A673 (cell line): ENCODE data around the gene RPTOR. TPM values are rescaled to one million over a fixed set of nuclear protein-coding genes. Genes with fewer than 3 reads are reported as not detected.

Source experiments
- BruUV-seq: library from RNA; stranded (reverse); fragments of 400-500 nt; replicated peaks from 2 replicates; lab custom pipeline; 2021; lab: Mats Ljungman, UMichigan
- CTCF ChIA-PET: fragments of 300-600 bp; sonication (Branson Sonifier 250); formaldehyde crosslinking; loops from one replicate; lab custom pipeline; 2022; ENCODE audit warnings: antibody characterized with exemption; lab: Charles Lee
- POLR2A ChIA-PET: fragments of 300-600 bp; sonication (Branson Sonifier 250); formaldehyde crosslinking; loops from one replicate; lab custom pipeline; 2022; ENCODE audit warnings: antibody characterized with exemption; ENCODE audit not compliant: low non-redundant PET; lab: Charles Lee
- DNase-seq: peaks from one replicate; pipeline ENCODE4 v3.0.0-alpha.2; 2015; ENCODE audit warnings: low spot score
- H3K27ac ChIP-seq: fragments of 200-600 bp; sonication (generic); 2 replicates; pipeline ENCODE4 v1.5.1; 2016; ENCODE audit warnings: mixed run types, low read depth, mild to moderate bottlenecking, mixed read lengths, antibody characterized with exemption, low read length; ENCODE audit not compliant: poor library complexity, severe bottlenecking
- H3K27me3 ChIP-seq: fragments of 200-600 bp; sonication (generic); replicated peaks from 2 replicates; pipeline ENCODE4 v1.6.1; 2017; ENCODE audit warnings: mixed run types, low read depth, mild to moderate bottlenecking, mixed read lengths, antibody characterized with exemption, low read length; ENCODE audit not compliant: insufficient read depth, poor library complexity
- H3K36me3 ChIP-seq: fragments of 200-600 bp; sonication (generic); 2 replicates; pipeline ENCODE4 v1.6.1; 2016; ENCODE audit warnings: mixed run types, mild to moderate bottlenecking, mixed read lengths, antibody characterized with exemption, low read length; ENCODE audit not compliant: insufficient read depth, poor library complexity, severe bottlenecking
- H3K4me1 ChIP-seq: fragments of 200-600 bp; sonication (generic); 2 replicates; pipeline ENCODE4 v1.6.1; 2017; ENCODE audit warnings: mixed run types, mild to moderate bottlenecking, mixed read lengths, antibody characterized with exemption, low read length; ENCODE audit not compliant: insufficient read depth, poor library complexity, severe bottlenecking
- H3K4me3 ChIP-seq: fragments of 200-600 bp; sonication (generic); 2 replicates; pipeline ENCODE4 v1.5.1; 2016; ENCODE audit warnings: low read depth, mixed run types, mild to moderate bottlenecking, mixed read lengths, low read length; ENCODE audit not compliant: poor library complexity, severe bottlenecking
- H3K9me3 ChIP-seq: fragments of 200-600 bp; sonication (generic); 2 replicates; pipeline ENCODE4 v1.6.1; 2016; ENCODE audit warnings: mixed run types, low read depth, mild to moderate bottlenecking, mixed read lengths, antibody characterized with exemption, low read length; ENCODE audit not compliant: poor library complexity, severe bottlenecking
- CTCF ChIP-seq: fragments of 300-800, 200-600 bp; sonication (generic); conservative IDR thresholded peaks from 2 replicates; pipeline ENCODE4 v1.5.1; 2017; ENCODE audit warnings: low read depth, mild to moderate bottlenecking, antibody characterized with exemption, low read length, moderate library complexity, mixed read lengths
- EZH2 ChIP-seq: fragments of 200-600 bp; sonication (generic); IDR thresholded peaks from 2 replicates; pipeline ENCODE4 v1.6.1; 2017; ENCODE audit warnings: borderline replicate concordance, low read depth, mild to moderate bottlenecking, mixed read lengths, antibody characterized with exemption, low read length; ENCODE audit not compliant: poor library complexity, severe bottlenecking
- intact Hi-C: fragments of 100-400 bp; cut with micrococcal nuclease; formaldehyde crosslinking; loops from one replicate; pipeline ENCODE4 v1.10.0; 2022; ENCODE audit not compliant: unreplicated experiment
- total RNA-seq: library from RNA; stranded (reverse); gene quantifications from 2 replicates; pipeline ENCODE4 v1.2.3, GENCODE V29; 2021

The RPTOR gene
- total RNA-seq, 1 experiment from 2014 or later = 55.2 TPM

- ChIA-PET POLR2A (interaction anchor here (0.7 kb wide), 1 partner anchor 15 kb away, joined by 6 read pairs; no protein-coding TSS in a partner anchor), CTCF (interaction anchor here (0.5 kb wide), 1 partner anchor 246 kb away, joined by 3 read pairs; no protein-coding TSS in a partner anchor)
- H3K4me3 ChIP-seq = no peak overlapping the region
- no peak for TF ChIP-seq EZH2
- no peak for TF ChIP-seq CTCF
- no peak overlapping the region for H3K27ac ChIP-seq
- DNase-seq = no peak
- H3K4me1 ChIP-seq = peaks cover 16% of the 10 kb centered on the region
- no peaks in the 10 kb centered on the region for H3K36me3 ChIP-seq
- no peaks in the 10 kb centered on the region for H3K9me3 ChIP-seq
- no TSS peak for BruUV-seq
- intact Hi-C loops = no loop called here
- no peaks in the 10 kb centered on the region for H3K27me3 ChIP-seq
These were observed 312.5 kb downstream of the RPTOR start for GRCh38 chr17:80856863-80857755.

GRCh38 chr17:80857756-80858171 lies 313.1 kb downstream of the RPTOR start:
- no peaks in the 10 kb centered on the region for H3K27me3 ChIP-seq
- no peaks in the 10 kb centered on the region for H3K36me3 ChIP-seq
- H3K4me1 ChIP-seq = peaks cover 16% of the 10 kb centered on the region
- CTCF ChIA-PET = interaction anchor here (0.7 kb wide), 1 partner anchor 166 kb away, joined by 5 read pairs; no protein-coding TSS in a partner anchor
- intact Hi-C loops = no loop called here
- TF ChIP-seq CTCF (no peak), EZH2 (no peak)
- H3K4me3 ChIP-seq = no peak overlapping the region
- no peaks in the 10 kb centered on the region for H3K9me3 ChIP-seq
- POLR2A ChIA-PET = interaction anchor here (0.7 kb wide), 1 partner anchor 16 kb away, joined by 6 read pairs; no protein-coding TSS in a partner anchor
- no peak overlapping the region for H3K27ac ChIP-seq
- no TSS peak for BruUV-seq
- no peak for DNase-seq

GRCh38 chr17:80858301-80859001 lies 313.8 kb downstream of the RPTOR start:
- intact Hi-C loops = no loop called here
- Histone ChIP-seq H3K4me1 (peaks cover 16% of the 10 kb centered on the region), H3K27me3 (no peaks in the 10 kb centered on the region), H3K27ac (no peak overlapping the region), H3K9me3 (no peaks in the 10 kb centered on the region), H3K36me3 (no peaks in the 10 kb centered on the region), H3K4me3 (no peak overlapping the region)
- TF ChIP-seq CTCF = no peak
- TF ChIP-seq EZH2 = no peak
- no TSS peak for BruUV-seq
- CTCF ChIA-PET = interaction anchor here (0.7 kb wide), 1 partner anchor 165 kb away, joined by 5 read pairs; no protein-coding TSS in a partner anchor
- DNase-seq = no peak
- POLR2A ChIA-PET = no interaction called here
